Neural cell (in vitro differentiated cells): ENCODE data around the gene A1BG. TPM values are rescaled to one million over a fixed set of nuclear protein-coding genes. Genes with fewer than 3 reads are reported as not detected.

Experiments used
- H2AFZ ChIP-seq: fragments of 200-600, 300-800 bp; sonication (generic), shearing (Covaris generic); 2 replicates; pipeline ENCODE4 v1.6.0; 2014; ENCODE audit warnings: low read depth, mild to moderate bottlenecking, antibody characterized with exemption, low read length, moderate library complexity
- H3F3A ChIP-seq: fragments of 200-600 bp; shearing (Covaris generic); 2 replicates; pipeline ENCODE4 v1.6.1; 2016; ENCODE audit warnings: mild to moderate bottlenecking, moderate library complexity, mixed read lengths, antibody characterized with exemption, low read length; ENCODE audit not compliant: insufficient read depth, poor library complexity, severe bottlenecking
- H3K27ac ChIP-seq: fragments of 200-600, 300-800 bp; sonication (generic), shearing (Covaris generic); 2 replicates; pipeline ENCODE4 v1.5.1; 2014; ENCODE audit warnings: mild to moderate bottlenecking, low read length, moderate library complexity
- H3K27me3 ChIP-seq: fragments of 300-800, 200-600 bp; sonication (generic), shearing (Covaris generic); 2 replicates; pipeline ENCODE4 v1.6.0; 2014; ENCODE audit warnings: mild to moderate bottlenecking, low read depth, low read length, moderate library complexity; ENCODE audit not compliant: insufficient read depth
- H3K36me3 ChIP-seq: fragments of 300-800, 200-600 bp; sonication (generic), shearing (Covaris generic); 2 replicates; pipeline ENCODE4 v1.5.1; 2014; ENCODE audit warnings: mild to moderate bottlenecking, antibody characterized with exemption, low read length, moderate library complexity; ENCODE audit not compliant: insufficient read depth
- H3K4me2 ChIP-seq: fragments of 300-800, 200-600 bp; sonication (generic), shearing (Covaris generic); 2 replicates; pipeline ENCODE4 v1.6.0; 2014; ENCODE audit warnings: mild to moderate bottlenecking, low read length
- H3K4me3 ChIP-seq: fragments of 300-800, 200-600 bp; sonication (generic), shearing (Covaris generic); 2 replicates; pipeline ENCODE4 v1.5.1; 2014; ENCODE audit warnings: mild to moderate bottlenecking, low read length, moderate library complexity
- H3K79me2 ChIP-seq: fragments of 200-600 bp; shearing (Covaris generic); replicated peaks from 2 replicates; pipeline ENCODE4 v1.6.0; 2014; ENCODE audit warnings: mild to moderate bottlenecking, low read length, moderate library complexity; ENCODE audit not compliant: insufficient read depth
- H3K9ac ChIP-seq: fragments of 300-800, 200-600 bp; sonication (generic), shearing (Covaris generic); 2 replicates; pipeline ENCODE4 v1.6.1; 2016; ENCODE audit warnings: mild to moderate bottlenecking, low read length, mixed read lengths
- H3K9me2 ChIP-seq: fragments of 200-600 bp; shearing (Covaris generic); 2 replicates; pipeline ENCODE4 v1.6.1; 2016; ENCODE audit warnings: mild to moderate bottlenecking, low read length, mixed read lengths; ENCODE audit not compliant: insufficient read depth
- H3K9me3 ChIP-seq: fragments of 200-600, 300-800 bp; sonication (generic), shearing (Covaris generic); 2 replicates; pipeline ENCODE4 v1.6.1; 2016; ENCODE audit warnings: mild to moderate bottlenecking, mixed run types, low read length, moderate library complexity, mixed read lengths
- H4K20me1 ChIP-seq: fragments of 200-600 bp; shearing (Covaris generic); 2 replicates; pipeline ENCODE4 v1.6.1; 2016; ENCODE audit warnings: mild to moderate bottlenecking, mixed run types; ENCODE audit not compliant: insufficient read depth
- EP300 ChIP-seq: fragments of 450-650 bp; conservative IDR thresholded peaks from 2 replicates; pipeline ENCODE4 v1.6.1; 2014; ENCODE audit warnings: antibody characterized with exemption, mild to moderate bottlenecking, moderate library complexity; ENCODE audit not compliant: poor library complexity, severe bottlenecking
- EZH2 ChIP-seq: fragments of 200-600, 300-800 bp; shearing (Covaris generic), sonication (generic); IDR thresholded peaks from 2 replicates; pipeline ENCODE4 v1.6.1; 2014; ENCODE audit warnings: antibody characterized with exemption, low read length, borderline replicate concordance, mild to moderate bottlenecking; ENCODE audit not compliant: insufficient read depth, poor library complexity, severe bottlenecking
- MXI1 ChIP-seq: fragments of 450-650 bp; conservative IDR thresholded peaks from 2 replicates; pipeline ENCODE4 v1.6.1; 2014; ENCODE audit warnings: antibody characterized with exemption, mild to moderate bottlenecking; ENCODE audit not compliant: poor library complexity, severe bottlenecking
- POLR2AphosphoS5 ChIP-seq: IDR thresholded peaks from 2 replicates; pipeline ENCODE4 v1.6.1; 2012
- RAD21 ChIP-seq: fragments of 450-650 bp; conservative IDR thresholded peaks from 2 replicates; pipeline ENCODE4 v1.6.1; 2014; ENCODE audit warnings: antibody characterized with exemption, mild to moderate bottlenecking, moderate library complexity
- SMC3 ChIP-seq: fragments of 450-650 bp; conservative IDR thresholded peaks from 2 replicates; pipeline ENCODE4 v1.6.1; 2014; ENCODE audit warnings: antibody characterized with exemption, mild to moderate bottlenecking, moderate library complexity; ENCODE audit not compliant: poor library complexity
- TAF1 ChIP-seq: IDR thresholded peaks from 2 replicates; pipeline ENCODE4 v1.6.1; 2012; ENCODE audit warnings: low read depth
- polyA plus RNA-seq: library from polyadenylated mRNA; depleted of rRNA; stranded (reverse); fragments of >200 nt; gene quantifications from 2 replicates; pipeline ENCODE4 v1.2.3, GENCODE V29; 2014
- TF ChIP-seq, protein P1 (sequence below): IDR thresholded peaks from 2 replicates; pipeline ENCODE4 v1.6.1; 2012; ENCODE audit warnings: borderline replicate concordance
- TF ChIP-seq, protein P2 (sequence below): fragments of 450-650 bp; IDR thresholded peaks from 2 replicates; pipeline ENCODE4 v1.5.1; 2014; ENCODE audit warnings: antibody characterized with exemption, mild to moderate bottlenecking, moderate library complexity; ENCODE audit not compliant: poor library complexity, severe bottlenecking

The A1BG gene
- polyA plus RNA-seq, 1 donor from 2014 or later, result 40.0 TPM

DNA sequence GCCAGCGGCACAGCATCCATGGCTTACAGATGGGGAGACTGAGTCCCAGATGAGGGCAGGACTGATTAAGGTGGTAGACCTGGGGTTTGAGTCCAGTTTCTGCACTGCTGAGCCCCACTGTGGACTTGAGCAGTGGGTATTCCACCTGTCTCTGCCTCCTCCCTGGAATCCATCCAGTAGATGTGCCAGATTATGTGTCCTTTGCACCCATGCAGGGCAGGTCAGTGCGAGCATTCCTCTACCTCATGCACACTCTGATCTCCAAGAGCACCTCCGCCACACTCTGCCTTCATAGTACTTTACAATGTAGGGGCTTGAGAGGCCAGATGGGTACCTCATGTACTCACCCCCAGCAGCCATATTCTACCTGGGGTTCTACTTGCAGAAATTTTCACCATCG lies 16.5 kb downstream of the A1BG start:
- H3F3A ChIP-seq, result no peaks in the 10 kb centered on the region
- no peaks in the 10 kb centered on the region for H3K9me2 ChIP-seq
- H3K27me3 ChIP-seq, result no peaks in the 10 kb centered on the region
- no peak overlapping the region for H2AFZ ChIP-seq
- no peak overlapping the region for H3K4me2 ChIP-seq
- H3K9ac ChIP-seq, result no peak overlapping the region
- H3K79me2 ChIP-seq, result no peaks in the 10 kb centered on the region
- TF ChIP-seq EP300, result no peak
- no peak for TF ChIP-seq SMC3
- TF ChIP-seq EZH2, result no peak
- H3K4me3 ChIP-seq, result no peak overlapping the region
- H4K20me1 ChIP-seq, result no peaks in the 10 kb centered on the region
- H3K27ac ChIP-seq, result no peak overlapping the region
- H3K9me3 ChIP-seq, result no peaks in the 10 kb centered on the region
- peaks cover 10% of the 10 kb centered on the region for H3K36me3 ChIP-seq

DNA sequence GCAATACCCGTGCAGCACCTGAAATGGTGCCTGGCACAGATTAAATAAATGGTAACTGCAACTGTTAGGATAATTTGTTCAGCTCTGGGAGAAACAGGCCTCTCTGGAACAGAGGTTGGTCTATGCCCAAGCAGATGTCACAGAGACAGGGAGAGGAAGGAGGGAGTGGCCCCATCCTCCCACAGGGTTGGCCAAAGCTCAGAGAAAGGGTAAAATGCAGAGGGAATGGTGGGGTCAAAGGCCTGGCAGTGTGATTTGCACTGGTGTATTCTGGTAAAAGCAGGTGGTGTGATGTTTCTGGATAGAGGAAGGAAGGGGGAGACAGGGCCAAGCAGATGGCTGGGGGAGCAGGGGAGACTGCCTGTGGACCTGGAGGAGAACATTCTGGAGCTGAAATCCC lies 17.1 kb downstream of the A1BG start:
- Histone ChIP-seq H3K36me3 (peaks cover 10% of the 10 kb centered on the region), H2AFZ (no peak overlapping the region), H3F3A (no peaks in the 10 kb centered on the region), H3K4me3 (no peak overlapping the region), H3K4me2 (no peak overlapping the region), H3K9me2 (no peaks in the 10 kb centered on the region), H3K27ac (no peak overlapping the region), H3K27me3 (no peaks in the 10 kb centered on the region), H3K9ac (no peak overlapping the region), H4K20me1 (no peaks in the 10 kb centered on the region), H3K79me2 (no peaks in the 10 kb centered on the region), H3K9me3 (no peaks in the 10 kb centered on the region)
- TF ChIP-seq MXI1, result no peak
- no peak for TF ChIP-seq POLR2AphosphoS5
- no peak for TF ChIP-seq TAF1
- TF ChIP-seq SMC3, result no peak
- TF ChIP-seq EZH2, result no peak
- TF ChIP-seq, protein P1, sequence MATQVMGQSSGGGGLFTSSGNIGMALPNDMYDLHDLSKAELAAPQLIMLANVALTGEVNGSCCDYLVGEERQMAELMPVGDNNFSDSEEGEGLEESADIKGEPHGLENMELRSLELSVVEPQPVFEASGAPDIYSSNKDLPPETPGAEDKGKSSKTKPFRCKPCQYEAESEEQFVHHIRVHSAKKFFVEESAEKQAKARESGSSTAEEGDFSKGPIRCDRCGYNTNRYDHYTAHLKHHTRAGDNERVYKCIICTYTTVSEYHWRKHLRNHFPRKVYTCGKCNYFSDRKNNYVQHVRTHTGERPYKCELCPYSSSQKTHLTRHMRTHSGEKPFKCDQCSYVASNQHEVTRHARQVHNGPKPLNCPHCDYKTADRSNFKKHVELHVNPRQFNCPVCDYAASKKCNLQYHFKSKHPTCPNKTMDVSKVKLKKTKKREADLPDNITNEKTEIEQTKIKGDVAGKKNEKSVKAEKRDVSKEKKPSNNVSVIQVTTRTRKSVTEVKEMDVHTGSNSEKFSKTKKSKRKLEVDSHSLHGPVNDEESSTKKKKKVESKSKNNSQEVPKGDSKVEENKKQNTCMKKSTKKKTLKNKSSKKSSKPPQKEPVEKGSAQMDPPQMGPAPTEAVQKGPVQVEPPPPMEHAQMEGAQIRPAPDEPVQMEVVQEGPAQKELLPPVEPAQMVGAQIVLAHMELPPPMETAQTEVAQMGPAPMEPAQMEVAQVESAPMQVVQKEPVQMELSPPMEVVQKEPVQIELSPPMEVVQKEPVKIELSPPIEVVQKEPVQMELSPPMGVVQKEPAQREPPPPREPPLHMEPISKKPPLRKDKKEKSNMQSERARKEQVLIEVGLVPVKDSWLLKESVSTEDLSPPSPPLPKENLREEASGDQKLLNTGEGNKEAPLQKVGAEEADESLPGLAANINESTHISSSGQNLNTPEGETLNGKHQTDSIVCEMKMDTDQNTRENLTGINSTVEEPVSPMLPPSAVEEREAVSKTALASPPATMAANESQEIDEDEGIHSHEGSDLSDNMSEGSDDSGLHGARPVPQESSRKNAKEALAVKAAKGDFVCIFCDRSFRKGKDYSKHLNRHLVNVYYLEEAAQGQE, result no peak
- no peak for TF ChIP-seq EP300
- no peak for TF ChIP-seq RAD21
- TF ChIP-seq, protein P2, sequence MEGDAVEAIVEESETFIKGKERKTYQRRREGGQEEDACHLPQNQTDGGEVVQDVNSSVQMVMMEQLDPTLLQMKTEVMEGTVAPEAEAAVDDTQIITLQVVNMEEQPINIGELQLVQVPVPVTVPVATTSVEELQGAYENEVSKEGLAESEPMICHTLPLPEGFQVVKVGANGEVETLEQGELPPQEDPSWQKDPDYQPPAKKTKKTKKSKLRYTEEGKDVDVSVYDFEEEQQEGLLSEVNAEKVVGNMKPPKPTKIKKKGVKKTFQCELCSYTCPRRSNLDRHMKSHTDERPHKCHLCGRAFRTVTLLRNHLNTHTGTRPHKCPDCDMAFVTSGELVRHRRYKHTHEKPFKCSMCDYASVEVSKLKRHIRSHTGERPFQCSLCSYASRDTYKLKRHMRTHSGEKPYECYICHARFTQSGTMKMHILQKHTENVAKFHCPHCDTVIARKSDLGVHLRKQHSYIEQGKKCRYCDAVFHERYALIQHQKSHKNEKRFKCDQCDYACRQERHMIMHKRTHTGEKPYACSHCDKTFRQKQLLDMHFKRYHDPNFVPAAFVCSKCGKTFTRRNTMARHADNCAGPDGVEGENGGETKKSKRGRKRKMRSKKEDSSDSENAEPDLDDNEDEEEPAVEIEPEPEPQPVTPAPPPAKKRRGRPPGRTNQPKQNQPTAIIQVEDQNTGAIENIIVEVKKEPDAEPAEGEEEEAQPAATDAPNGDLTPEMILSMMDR, result no peak

GRCh38 chr19:58335630-58336029 lies 17.7 kb downstream of the A1BG start:
- TF ChIP-seq SMC3 (no peak), EP300 (no peak), EZH2 (no peak), TAF1 (no peak), RAD21 (no peak), POLR2AphosphoS5 (no peak), MXI1 (no peak)
- TF ChIP-seq, protein P1, result no peak
- TF ChIP-seq, protein P2, result no peak
- Histone ChIP-seq H3K9me3 (no peaks in the 10 kb centered on the region), H3K79me2 (no peaks in the 10 kb centered on the region), H4K20me1 (no peaks in the 10 kb centered on the region), H3K36me3 (peaks cover 10% of the 10 kb centered on the region), H3K4me2 (no peak overlapping the region), H2AFZ (no peak overlapping the region), H3F3A (no peaks in the 10 kb centered on the region), H3K9me2 (no peaks in the 10 kb centered on the region), H3K4me3 (no peak overlapping the region), H3K27me3 (no peaks in the 10 kb centered on the region), H3K9ac (no peak overlapping the region), H3K27ac (no peak overlapping the region)
